Esophagus (tissue), 2 donors: Measurements from ENCODE around the gene IZUMO1. TPM values are rescaled to one million over a fixed set of nuclear protein-coding genes. Genes with fewer than 3 reads are reported as not detected.
"Not testable (repeated sequence)": the region's sequence is repeated elsewhere in the genome, so short reads cannot be mapped to it uniquely, and the experiment has no call there.

ENCODE experiments used
- H3K27ac ChIP-seq, 2 donors: one replicate each; pipeline ENCODE4 v1.5.1; 2013; ENCODE audit warnings: low read depth in 2 of 2, mild to moderate bottlenecking in 2 of 2, inconsistent platforms in 1 of 2, low read length in 1 of 2, moderate library complexity in 1 of 2
- H3K27me3 ChIP-seq, 2 donors: one replicate each; pipeline ENCODE4 v1.6.1; 2013; ENCODE audit warnings: low read length in 2 of 2, control low read depth in 1 of 2, mild to moderate bottlenecking in 1 of 2; ENCODE audit not compliant: insufficient read depth in 2 of 2, control insufficient read depth in 1 of 2
- H3K36me3 ChIP-seq, 2 donors: one replicate each; pipeline ENCODE4 v1.6.1; 2013; ENCODE audit warnings: low read length in 1 of 2; ENCODE audit not compliant: control insufficient read depth in 2 of 2, insufficient read depth in 2 of 2
- H3K4me1 ChIP-seq, 2 donors: one replicate each; pipeline ENCODE4 v1.6.1; 2013; ENCODE audit warnings: low read length in 1 of 2; ENCODE audit not compliant: control insufficient read depth in 2 of 2, insufficient read depth in 2 of 2
- H3K4me3 ChIP-seq, 2 donors: one replicate each; pipeline ENCODE4 v1.5.1; 2013; ENCODE audit warnings: low read length in 2 of 2, mild to moderate bottlenecking in 2 of 2, low read depth in 1 of 2, moderate library complexity in 1 of 2
- H3K9me3 ChIP-seq, 2 donors: one replicate each; pipeline ENCODE4 v1.6.1; 2013; ENCODE audit warnings: mild to moderate bottlenecking in 2 of 2, low read depth in 1 of 2, low read length in 1 of 2, moderate library complexity in 1 of 2; ENCODE audit not compliant: control insufficient read depth in 2 of 2, insufficient read depth in 1 of 2
- WGBS, 2 donors: extraction: QIAGEN DNeasy Blood & Tissue Kit; methylation state at CpG; one replicate each; pipeline ENCODE4 v1.1.7; 2013; 5-methylcytosine and 5-hydroxymethylcytosine counted together
- polyA plus RNA-seq, 2 donors: library from polyadenylated mRNA; stranded (reverse); fragments of 200-250 nt; gene quantifications; one replicate each; pipeline ENCODE4 v1.2.3, GENCODE V29; 2013
- donor health status: healthy with polysubstance abuse.
- donor health status: Bipolar disorder and iron deficiency.

Gene IZUMO1
- polyA plus RNA-seq, 2 donors, result 0.16 to 0.39 TPM

DNA sequence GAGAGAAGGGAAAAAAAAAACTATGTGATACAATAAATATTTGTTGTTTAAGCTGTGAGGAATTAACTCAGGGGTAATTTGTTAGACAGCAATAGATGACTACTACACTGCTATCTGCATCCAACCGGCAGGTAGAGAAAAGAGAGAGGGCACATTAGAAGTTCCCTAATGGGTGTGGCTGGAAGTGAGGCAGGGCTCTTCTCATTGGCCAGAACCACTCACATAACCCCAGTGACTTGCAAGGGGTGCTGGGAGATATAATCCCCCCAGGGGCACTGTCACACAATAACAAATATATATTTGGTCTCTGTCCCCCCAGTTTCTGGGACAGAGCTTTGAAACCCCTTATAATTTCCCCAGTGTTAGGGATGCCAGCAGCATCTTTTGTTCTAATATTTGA is 32.9 kb upstream of the IZUMO1 start:
- no peaks in the 10 kb centered on the region for H3K9me3 ChIP-seq
- H3K4me3 ChIP-seq, result no peak overlapping the region
- no peak overlapping the region for H3K27ac ChIP-seq
- no peaks in the 10 kb centered on the region for H3K36me3 ChIP-seq
- no peaks in the 10 kb centered on the region for H3K27me3 ChIP-seq
- H3K4me1 ChIP-seq, result peaks cover 0 to 2% of the 10 kb centered on the region in 2 donors
- WGBS, 2 donors, result 56 to 72% methylated on average over 1 of the region's 1 CpG

DNA sequence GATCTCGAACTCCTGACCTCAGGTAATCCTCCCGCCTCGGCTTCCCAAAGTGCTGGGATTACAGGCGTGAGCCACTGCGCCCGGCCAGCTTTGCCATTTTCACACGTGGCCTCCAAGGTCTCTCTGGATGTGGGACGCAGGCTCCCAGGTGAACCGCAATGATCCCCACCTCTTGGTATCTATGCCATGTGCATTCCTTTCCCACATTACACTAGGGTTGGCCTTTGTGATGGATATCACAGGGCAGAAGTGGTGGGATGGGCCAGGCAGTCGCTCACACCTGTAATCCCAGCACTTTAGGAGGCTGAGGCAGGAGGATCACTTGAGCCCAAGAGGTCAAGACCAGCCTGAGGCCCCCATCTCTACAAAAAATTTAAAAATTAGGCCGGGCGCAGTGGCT is 31.0 kb upstream of the IZUMO1 start:
- H3K27me3 ChIP-seq, result no peaks in the 10 kb centered on the region

DNA sequence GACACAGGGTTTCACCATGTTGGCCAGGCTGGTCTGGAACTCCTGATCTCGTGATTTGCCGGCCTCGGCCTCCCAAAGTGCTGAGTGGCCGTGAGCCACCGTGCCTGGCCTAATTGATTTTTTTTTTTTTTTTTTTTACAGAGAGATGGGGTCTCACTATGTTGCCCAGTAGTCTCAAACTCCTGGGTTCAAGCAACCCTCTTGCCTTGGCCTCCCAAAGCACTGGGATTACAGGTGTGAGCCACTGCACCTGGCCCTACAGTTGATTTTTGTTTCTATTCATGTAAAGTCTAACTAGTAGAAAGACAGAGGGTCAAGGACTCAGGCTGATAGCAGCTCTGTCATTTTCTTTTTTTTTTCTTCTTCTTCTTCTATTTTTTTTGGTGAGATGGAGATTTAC is 30.4 kb upstream of the IZUMO1 start:
- no peaks in the 10 kb centered on the region for H3K27me3 ChIP-seq

More for the DNA sequence above, 31.0 kb upstream of the IZUMO1 start:
- no peak overlapping the region for H3K4me3 ChIP-seq
- no peaks in the 10 kb centered on the region for H3K9me3 ChIP-seq
- H3K4me1 ChIP-seq, result peaks cover 0 to 2% of the 10 kb centered on the region in 2 donors
- H3K36me3 ChIP-seq, result no peaks in the 10 kb centered on the region
- no peak overlapping the region for H3K27ac ChIP-seq
- WGBS, 2 donors, result 89 to 91% methylated on average over 12 of the region's 12 CpGs

DNA sequence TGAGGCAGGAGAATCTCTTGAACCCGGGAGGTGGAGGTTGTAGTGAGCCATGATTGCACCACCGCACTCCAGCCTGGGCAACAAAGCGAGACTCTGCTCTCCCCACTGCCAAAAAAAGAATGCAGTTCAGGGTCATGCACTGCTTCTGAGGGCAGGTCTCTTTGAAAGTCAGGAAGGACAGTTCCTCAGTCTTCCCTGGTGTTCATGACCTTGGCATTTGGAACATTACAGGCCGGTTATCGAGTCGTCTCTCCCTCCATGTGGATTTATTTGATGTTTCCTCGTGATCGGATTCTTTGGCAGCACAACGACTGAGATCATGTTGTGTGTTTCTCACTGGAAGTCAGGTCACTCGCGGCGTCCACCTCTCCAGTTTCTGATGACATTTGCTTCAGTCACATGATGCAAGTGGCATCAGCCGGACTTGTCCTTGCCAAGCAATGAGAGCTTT is 25.8 kb upstream of the IZUMO1 start:
- H3K27ac ChIP-seq, result no peak overlapping the region

More for the DNA sequence above, 30.4 kb upstream of the IZUMO1 start:
- Histone ChIP-seq H3K27ac (no peak overlapping the region), H3K9me3 (no peaks in the 10 kb centered on the region), H3K4me1 (peaks cover 0 to 2% of the 10 kb centered on the region in 2 donors), H3K4me3 (no peak overlapping the region), H3K36me3 (no peaks in the 10 kb centered on the region)
- WGBS, 2 donors, result 77 to 95% methylated on average over 5 of the region's 5 CpGs

DNA sequence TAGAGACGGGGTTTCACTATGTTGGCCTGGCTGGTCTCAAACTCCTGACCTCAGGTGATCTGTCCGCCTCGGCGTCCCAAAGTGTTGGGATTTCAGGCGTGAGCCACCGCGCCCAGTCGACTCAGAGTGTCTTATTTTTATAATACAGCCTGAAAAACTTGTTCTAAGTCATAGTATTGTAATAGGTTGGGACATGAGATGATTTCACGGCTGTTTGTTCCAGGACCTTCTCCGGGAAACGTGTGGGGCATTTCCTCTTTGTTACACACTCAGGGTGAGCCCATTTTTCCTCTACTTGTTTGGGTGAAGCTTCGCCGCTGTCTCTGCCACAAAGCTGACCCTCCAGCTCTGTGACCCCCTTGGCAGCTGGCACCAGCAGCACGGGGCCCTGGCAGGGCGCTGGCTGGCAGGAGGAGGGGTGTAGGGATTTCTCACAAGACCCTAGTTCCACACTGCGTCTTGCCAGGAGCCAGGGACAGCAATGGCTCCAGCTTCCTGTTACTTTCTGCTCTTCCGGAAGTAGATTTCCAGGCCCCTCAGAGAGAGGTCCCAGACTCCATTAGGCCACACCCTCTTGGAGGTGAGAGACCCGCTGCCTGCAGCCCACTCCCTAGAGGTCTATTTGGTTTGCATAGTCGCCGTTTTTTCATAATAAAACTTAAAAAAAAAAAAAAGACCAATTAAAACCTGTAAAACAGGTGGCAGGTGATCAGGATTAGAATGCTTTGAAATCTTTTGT is 24.2 kb upstream of the IZUMO1 start:
- Histone ChIP-seq H3K4me1 (no peaks in the 10 kb centered on the region), H3K27me3 (no peaks in the 10 kb centered on the region), H3K27ac (peak overlapping the region; percentile 82 to 99), H3K36me3 (no peaks in the 10 kb centered on the region), H3K9me3 (no peaks in the 10 kb centered on the region), H3K4me3 (peak overlapping the region in 1 of 2 donors; percentile 12)
- 53 to 66% methylated on average over 20 of the region's 20 CpGs for WGBS, 2 donors

More for the DNA sequence above, 25.8 kb upstream of the IZUMO1 start:
- Histone ChIP-seq H3K4me3 (no peak overlapping the region), H3K9me3 (no peaks in the 10 kb centered on the region), H3K27me3 (no peaks in the 10 kb centered on the region), H3K36me3 (no peaks in the 10 kb centered on the region), H3K4me1 (no peaks in the 10 kb centered on the region)
- 60 to 69% methylated on average over 13 of the region's 13 CpGs for WGBS, 2 donors

DNA sequence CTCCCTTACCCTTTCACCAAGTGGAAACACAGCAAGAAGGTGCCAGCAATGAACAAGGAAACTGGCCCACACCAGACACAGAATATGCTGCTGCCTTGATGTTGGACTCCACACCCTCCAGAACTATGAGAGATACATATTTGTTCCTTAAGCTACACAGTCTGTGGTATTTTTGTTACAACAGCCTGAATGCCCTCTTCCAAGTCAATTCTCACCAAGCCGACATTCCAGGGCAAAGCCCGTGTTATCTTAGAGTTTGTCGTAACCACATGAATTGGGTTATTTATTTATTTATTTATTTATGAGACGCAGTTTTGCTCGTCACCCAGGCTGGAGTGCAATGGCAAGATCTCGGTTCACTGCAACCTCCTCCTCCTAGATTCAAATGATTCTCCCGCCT is 23.6 kb upstream of the IZUMO1 start:
- Histone ChIP-seq H3K36me3 (no peaks in the 10 kb centered on the region), H3K27ac (peak overlapping the region; percentile 23 to 81), H3K9me3 (no peaks in the 10 kb centered on the region), H3K4me1 (no peaks in the 10 kb centered on the region), H3K27me3 (no peaks in the 10 kb centered on the region), H3K4me3 (no peak overlapping the region)
- WGBS, 2 donors, result 63 to 71% methylated on average over 7 of the region's 7 CpGs

DNA sequence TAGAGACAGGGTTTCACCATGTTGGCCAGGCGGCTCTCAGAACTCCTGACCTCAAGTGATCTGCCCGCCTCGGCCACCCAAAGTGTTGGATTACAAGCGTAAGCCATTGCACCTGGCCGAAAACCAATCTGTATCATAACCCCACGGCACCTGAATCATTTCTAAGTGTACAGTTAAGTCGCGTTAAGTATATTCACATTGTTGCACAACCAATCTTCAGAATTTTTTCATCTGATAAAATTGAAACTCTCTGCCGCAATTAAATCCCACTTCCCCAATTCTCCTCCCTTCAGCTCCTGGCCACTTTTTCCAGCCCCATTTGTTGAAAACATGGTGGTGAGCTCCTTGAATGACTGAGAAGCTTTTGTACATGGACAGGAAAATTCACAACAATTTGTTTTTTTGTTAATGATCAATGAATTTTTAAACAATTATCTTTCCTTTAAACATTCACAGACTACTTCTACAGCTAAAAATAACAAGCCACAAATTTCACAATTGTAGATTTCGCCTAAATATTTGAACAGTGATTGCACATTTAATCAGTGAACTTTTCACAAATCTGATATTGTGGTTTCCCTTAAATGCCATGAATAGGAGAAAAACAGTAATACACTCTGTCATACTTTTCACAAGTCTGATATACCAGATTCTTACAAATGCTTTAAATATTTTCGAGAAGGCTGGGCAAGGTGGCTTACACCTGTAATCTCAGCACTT is 22.4 kb upstream of the IZUMO1 start:
- no peak overlapping the region for H3K27ac ChIP-seq
- H3K4me1 ChIP-seq, result no peaks in the 10 kb centered on the region
- WGBS, 2 donors, result 67 to 85% methylated on average over 11 of the region's 11 CpGs
- H3K27me3 ChIP-seq, result no peaks in the 10 kb centered on the region
- H3K36me3 ChIP-seq, result no peaks in the 10 kb centered on the region
- no peak overlapping the region for H3K4me3 ChIP-seq
- no peaks in the 10 kb centered on the region for H3K9me3 ChIP-seq

DNA sequence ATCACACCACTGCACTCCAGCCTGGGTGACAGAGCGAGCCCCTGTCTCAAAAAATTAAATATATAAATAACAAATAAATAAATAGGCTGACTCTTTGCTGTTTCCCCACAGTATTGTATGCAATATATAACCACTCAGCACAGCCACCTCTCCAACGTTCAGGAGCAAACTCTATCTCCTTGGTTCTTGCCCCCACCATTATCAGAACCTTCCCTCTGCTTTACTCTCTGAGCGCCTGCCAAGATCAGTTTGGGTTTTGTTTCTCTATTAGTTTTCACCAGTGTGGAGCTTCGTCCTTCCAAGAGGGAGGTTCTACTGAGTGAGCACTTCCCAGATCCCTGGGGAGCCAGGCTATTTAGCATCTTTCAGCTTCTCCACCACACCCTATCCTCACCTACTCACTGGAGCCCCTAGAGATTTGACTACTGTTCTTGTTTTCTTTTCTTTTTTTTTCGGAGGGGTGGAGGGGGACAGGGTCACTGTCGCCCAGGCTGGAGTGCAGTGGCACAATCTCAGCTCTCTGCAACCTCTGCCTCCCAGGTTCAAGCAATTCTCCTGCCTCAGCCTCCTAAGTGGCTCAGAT is 21.6 kb upstream of the IZUMO1 start:
- not testable (repeated sequence) for H3K36me3 ChIP-seq, H3K4me1 ChIP-seq, H3K27me3 ChIP-seq, H3K4me3 ChIP-seq, H3K9me3 ChIP-seq, H3K27ac ChIP-seq
- WGBS, 2 donors, result 39 to 44% methylated on average over 6 of the region's 6 CpGs

DNA sequence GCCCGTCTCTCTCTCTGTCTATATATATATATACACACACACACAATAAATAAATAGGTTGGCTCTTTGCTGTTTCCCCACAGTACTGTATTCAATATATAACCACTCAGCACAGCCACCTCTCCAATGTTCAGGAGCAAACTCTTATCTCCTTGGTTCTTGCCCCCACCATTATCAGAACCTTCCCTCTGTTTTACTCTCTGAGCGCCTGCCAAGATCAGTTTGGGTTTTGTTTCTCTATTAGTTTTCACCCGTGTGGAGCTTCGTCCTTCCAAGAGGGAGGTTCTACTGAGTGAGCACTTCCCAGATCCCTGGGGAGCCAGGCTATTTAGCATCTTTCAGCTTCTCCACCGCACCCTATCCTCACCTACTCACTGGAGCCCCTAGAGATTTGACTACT is 19.1 kb upstream of the IZUMO1 start:
- not testable (repeated sequence) for H3K4me1 ChIP-seq, H3K27ac ChIP-seq, H3K9me3 ChIP-seq, H3K27me3 ChIP-seq, H3K4me3 ChIP-seq, H3K36me3 ChIP-seq
- WGBS, 2 donors, result 34 to 39% methylated on average over 5 of the region's 5 CpGs
